Activated T-cell treated with anti-CD3 and anti-CD28 coated beads, Interleukin-2, amount 50 U/mL, for 72 hours (primary cell): Measurements from ENCODE around the gene GLCCI1. TPM values are rescaled to one million over a fixed set of nuclear protein-coding genes. Genes with fewer than 3 reads are reported as not detected.
"Not testable (repeated sequence)": the region's sequence is repeated elsewhere in the genome, so short reads cannot be mapped to it uniquely, and the experiment has no call there.

Experiments
- ATAC-seq, 2 donors: fragments of 150-1000 bp; cut with Tn5 transposase; replicated peaks in 1 of 2; 2 replicates each; pipeline ENCODE4 v1.10.0; 2021; ENCODE audit warnings: moderate library complexity in 2 of 2, mild to moderate bottlenecking in 1 of 2
- DNase-seq, 2 donors: peaks; one replicate each; pipeline ENCODE4 v3.0.0; 2021 to 2022; ENCODE audit warnings: mixed read lengths in 1 of 2
- H3K27ac Mint-ChIP-seq: one replicate; pipeline ENCODE4 v1.8.0; 2022; ENCODE audit warnings: mild to moderate bottlenecking, moderate library complexity, mixed read lengths
- H3K27me3 Mint-ChIP-seq: one replicate; pipeline ENCODE4 v1.8.0; 2022; ENCODE audit warnings: low read depth, mixed read lengths
- H3K36me3 Mint-ChIP-seq, 2 donors: one replicate each; pipeline ENCODE4 v1.8.0; 2022; ENCODE audit warnings: mixed read lengths in 2 of 2, mild to moderate bottlenecking in 1 of 2; ENCODE audit not compliant: insufficient read depth in 2 of 2
- H3K4me1 Mint-ChIP-seq: one replicate; pipeline ENCODE4 v1.8.0; 2022; ENCODE audit warnings: low read depth, mixed read lengths
- H3K4me3 Mint-ChIP-seq, 2 donors: one replicate each; pipeline ENCODE4 v1.8.0; 2022; ENCODE audit warnings: mild to moderate bottlenecking in 2 of 2, mixed read lengths in 2 of 2, moderate library complexity in 2 of 2
- H3K9me3 Mint-ChIP-seq, 2 donors: one replicate each; pipeline ENCODE4 v1.8.0; 2022; ENCODE audit warnings: mixed read lengths in 2 of 2
- total RNA-seq, 2 donors: library from RNA; stranded (reverse); gene quantifications; one replicate each; pipeline ENCODE4 v1.2.3, GENCODE V29; 2022

Gene GLCCI1
- total RNA-seq, 2 donors from 2014 or later = 25.3 to 26.1 TPM

- no peak for DNase-seq
- H3K4me3 Mint-ChIP-seq = no peak overlapping the region
- H3K27ac Mint-ChIP-seq = no peak overlapping the region
- H3K9me3 Mint-ChIP-seq = no peaks in the 10 kb centered on the region
- ATAC-seq = no peak
- no peaks in the 10 kb centered on the region for H3K27me3 Mint-ChIP-seq
- no peaks in the 10 kb centered on the region for H3K36me3 Mint-ChIP-seq
- peaks cover 42% of the 10 kb centered on the region for H3K4me1 Mint-ChIP-seq
Observed at GRCh38 chr7:7982904-7983303, 14.3 kb downstream of the GLCCI1 start.

DNA sequence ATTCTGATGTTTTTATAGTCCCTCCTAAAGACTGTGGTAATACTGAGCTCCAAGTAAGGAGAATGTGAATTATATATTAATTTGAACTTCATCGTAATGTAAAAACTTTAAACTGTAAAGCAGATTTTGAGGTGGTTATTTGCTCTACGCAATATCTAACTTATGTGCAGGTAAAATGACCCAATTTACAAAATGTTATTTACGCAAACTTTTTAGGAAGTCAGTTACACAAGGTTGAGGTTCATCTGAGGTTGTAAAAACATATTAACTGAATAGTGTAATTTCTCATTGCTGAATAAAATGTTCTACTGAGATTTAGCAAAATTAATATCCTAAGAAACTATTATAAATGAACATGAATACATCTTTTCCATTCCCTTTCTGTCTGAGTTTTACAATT, 15.8 kb downstream of the GLCCI1 start:
- H3K4me3 Mint-ChIP-seq = no peak overlapping the region
- no peaks in the 10 kb centered on the region for H3K27me3 Mint-ChIP-seq
- H3K4me1 Mint-ChIP-seq = peaks cover 56% of the 10 kb centered on the region
- H3K27ac Mint-ChIP-seq = no peak overlapping the region
- DNase-seq (no peak), ATAC-seq (no peak)
- H3K36me3 Mint-ChIP-seq = no peaks in the 10 kb centered on the region
- no peaks in the 10 kb centered on the region for H3K9me3 Mint-ChIP-seq

DNA sequence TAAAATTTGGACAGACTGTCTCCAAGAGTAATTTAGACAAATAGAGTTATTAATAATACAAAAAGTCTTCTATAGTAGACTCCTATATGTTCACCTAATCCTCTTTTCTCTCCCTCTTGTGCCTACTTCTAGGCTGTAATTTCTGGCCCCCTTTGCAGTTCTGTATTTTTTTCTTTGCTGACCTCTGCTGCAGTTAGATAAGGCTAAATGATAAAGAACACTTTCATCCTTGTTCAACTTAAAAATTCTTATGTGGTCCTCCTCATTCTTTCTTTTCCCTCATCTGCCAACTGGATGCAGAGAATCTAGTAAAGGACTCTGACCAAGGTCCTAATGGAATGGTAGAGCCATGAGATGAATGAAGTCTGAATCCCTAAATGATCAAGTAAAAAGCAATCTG, 20.1 kb downstream of the GLCCI1 start:
- H3K36me3 Mint-ChIP-seq = peaks cover 14% of the 10 kb centered on the region in 2 donors
- DNase-seq (no peak), ATAC-seq (no peak)
- no peaks in the 10 kb centered on the region for H3K27me3 Mint-ChIP-seq
- H3K4me3 Mint-ChIP-seq = peak overlapping the region in 1 of 2 donors; percentile 71
- peaks cover 45% of the 10 kb centered on the region for H3K4me1 Mint-ChIP-seq
- H3K9me3 Mint-ChIP-seq = peaks cover 4 to 13% of the 10 kb centered on the region in 2 donors
- H3K27ac Mint-ChIP-seq = peak overlapping the region; percentile 75

DNA sequence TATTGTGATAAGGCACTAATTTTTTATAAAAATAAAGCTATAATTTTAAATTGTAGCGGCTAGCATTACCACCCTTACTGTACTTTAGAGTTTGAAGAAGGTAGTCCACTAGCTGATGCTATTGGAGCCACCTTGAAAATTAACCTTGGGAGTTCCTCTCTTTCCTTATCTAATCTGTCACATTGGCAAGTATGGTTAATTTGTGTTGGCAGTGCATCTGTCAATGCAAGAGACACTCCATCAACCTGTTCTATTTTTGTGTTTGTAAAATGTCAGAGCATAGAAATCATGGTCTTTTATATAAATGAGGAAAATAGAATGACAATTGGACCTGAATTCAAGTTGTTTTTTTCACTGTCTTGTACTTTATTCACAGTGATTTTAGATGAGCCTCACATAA, 20.5 kb downstream of the GLCCI1 start:
- Mint-ChIP-seq H3K4me3 (peak overlapping the region; percentile 88 to 99), H3K27ac (peak overlapping the region; percentile 99), H3K36me3 (peaks cover 14% of the 10 kb centered on the region in 2 donors), H3K4me1 (peaks cover 42% of the 10 kb centered on the region), H3K27me3 (no peaks in the 10 kb centered on the region), H3K9me3 (peaks cover 4 to 13% of the 10 kb centered on the region in 2 donors)
- ATAC-seq (no peak), DNase-seq (no peak)

- H3K27me3 Mint-ChIP-seq = no peaks in the 10 kb centered on the region
- peaks cover 4 to 13% of the 10 kb centered on the region in 2 donors for H3K9me3 Mint-ChIP-seq
- H3K4me1 Mint-ChIP-seq = peaks cover 42% of the 10 kb centered on the region
- DNase-seq (no peak), ATAC-seq (no peak)
- peak overlapping the region; percentile 99 for H3K27ac Mint-ChIP-seq
- H3K36me3 Mint-ChIP-seq = peaks cover 14% of the 10 kb centered on the region in 2 donors
- H3K4me3 Mint-ChIP-seq = peak overlapping the region; percentile 88 to 99
Observed at GRCh38 chr7:7989616-7990440, 21.2 kb downstream of the GLCCI1 start.

GRCh38 chr7:7990441-7990761, 21.8 kb downstream of the GLCCI1 start:
- H3K9me3 Mint-ChIP-seq = peaks cover 4 to 14% of the 10 kb centered on the region in 2 donors

GRCh38 chr7:7992506-7992905, 23.9 kb downstream of the GLCCI1 start:
- peak overlapping the region; percentile 35 for H3K27ac Mint-ChIP-seq
- DNase-seq (no peak), ATAC-seq (no peak)
- H3K36me3 Mint-ChIP-seq = peaks cover 14 to 15% of the 10 kb centered on the region in 2 donors
- peaks cover 4 to 14% of the 10 kb centered on the region in 2 donors for H3K9me3 Mint-ChIP-seq
- H3K27me3 Mint-ChIP-seq = no peaks in the 10 kb centered on the region
- no peak overlapping the region for H3K4me3 Mint-ChIP-seq
- peaks cover 46% of the 10 kb centered on the region for H3K4me1 Mint-ChIP-seq

More at GRCh38 chr7:7990441-7990761, 21.8 kb downstream of the GLCCI1 start:
- ATAC-seq (no peak), DNase-seq (no peak)
- Mint-ChIP-seq H3K4me3 (peak overlapping the region; percentile 88 to 99), H3K27ac (peak overlapping the region; percentile 62), H3K4me1 (peaks cover 42% of the 10 kb centered on the region), H3K27me3 (no peaks in the 10 kb centered on the region), H3K36me3 (peaks cover 14 to 15% of the 10 kb centered on the region in 2 donors)

- not testable (repeated sequence) for DNase-seq, ATAC-seq, H3K4me3 Mint-ChIP-seq, H3K27me3 Mint-ChIP-seq, H3K27ac Mint-ChIP-seq
- H3K36me3 Mint-ChIP-seq = peaks cover 16 to 17% of the 10 kb centered on the region in 2 donors
- peaks cover 18% of the 10 kb centered on the region for H3K4me1 Mint-ChIP-seq
- peaks cover 4 to 16% of the 10 kb centered on the region in 2 donors for H3K9me3 Mint-ChIP-seq
Observed at GRCh38 chr7:7995348-7995747, 26.8 kb downstream of the GLCCI1 start.

- H3K27me3 Mint-ChIP-seq = no peaks in the 10 kb centered on the region
- ATAC-seq (peak in 1 of 2 donors; percentile 59), DNase-seq (no peak)
- H3K27ac Mint-ChIP-seq = peak overlapping the region; percentile 44
- peaks cover 4 to 22% of the 10 kb centered on the region in 2 donors for H3K9me3 Mint-ChIP-seq
- H3K36me3 Mint-ChIP-seq = peaks cover 19 to 21% of the 10 kb centered on the region in 2 donors
- H3K4me1 Mint-ChIP-seq = peaks cover 9% of the 10 kb centered on the region
- peak overlapping the region in 1 of 2 donors; percentile 58 for H3K4me3 Mint-ChIP-seq
Observed at GRCh38 chr7:7996568-7996967, 28.0 kb downstream of the GLCCI1 start.

- peaks cover 9% of the 10 kb centered on the region for H3K4me1 Mint-ChIP-seq
- peak overlapping the region; percentile 70 for H3K27ac Mint-ChIP-seq
- DNase-seq (no peak), ATAC-seq (no peak)
- peaks cover 0 to 10% of the 10 kb centered on the region in 2 donors for H3K9me3 Mint-ChIP-seq
- H3K36me3 Mint-ChIP-seq = peaks cover 6 to 7% of the 10 kb centered on the region in 2 donors
- no peaks in the 10 kb centered on the region for H3K27me3 Mint-ChIP-seq
- no peak overlapping the region for H3K4me3 Mint-ChIP-seq
Observed at GRCh38 chr7:8000315-8000941, 31.8 kb downstream of the GLCCI1 start.

DNA sequence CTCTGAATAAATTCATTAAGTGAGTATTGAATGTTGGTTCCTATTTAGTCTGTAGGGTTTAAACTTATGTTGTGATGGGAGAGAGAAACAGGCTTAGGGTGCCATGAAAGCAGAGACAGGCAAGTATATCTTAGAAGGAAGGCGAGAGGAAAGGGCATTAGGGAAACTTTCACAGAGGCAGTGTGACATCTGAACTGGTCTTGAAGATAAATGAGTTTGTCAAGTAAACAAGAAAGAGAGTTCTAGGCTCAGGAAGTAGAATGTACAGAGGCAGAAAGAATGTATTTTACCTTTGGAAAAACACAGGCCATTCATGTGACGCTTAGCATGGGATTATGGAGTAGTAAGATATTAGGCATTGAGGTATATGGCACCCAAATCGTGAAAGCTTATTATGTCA, 34.5 kb downstream of the GLCCI1 start:
- H3K27ac Mint-ChIP-seq = no peak overlapping the region
- no peak for ATAC-seq
- peaks cover 0 to 10% of the 10 kb centered on the region in 2 donors for H3K9me3 Mint-ChIP-seq
- peaks cover 11% of the 10 kb centered on the region in 2 donors for H3K36me3 Mint-ChIP-seq
- DNase-seq = no peak
- H3K27me3 Mint-ChIP-seq = no peaks in the 10 kb centered on the region
- H3K4me1 Mint-ChIP-seq = no peaks in the 10 kb centered on the region
- no peak overlapping the region for H3K4me3 Mint-ChIP-seq

DNA sequence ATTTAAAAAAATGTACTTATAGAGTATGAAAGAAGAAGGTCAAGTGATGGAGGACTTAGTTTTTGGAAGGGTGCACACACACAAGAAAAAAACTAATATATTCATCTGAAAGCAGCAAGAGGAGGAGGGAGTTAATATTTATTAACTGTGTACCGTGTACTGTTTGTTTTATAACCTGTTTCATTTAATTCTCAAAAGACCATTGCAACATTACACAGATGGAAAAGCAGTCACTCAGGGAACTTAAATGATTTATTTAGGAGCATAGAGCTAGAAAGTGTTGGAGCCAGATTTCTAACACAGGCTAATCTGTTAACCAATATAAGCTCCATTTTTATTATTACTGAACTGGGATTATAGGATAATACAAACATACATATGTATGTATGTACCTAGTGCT, 36.7 kb downstream of the GLCCI1 start:
- no peak for DNase-seq
- H3K9me3 Mint-ChIP-seq = peaks cover 0 to 8% of the 10 kb centered on the region in 2 donors
- no peaks in the 10 kb centered on the region for H3K27me3 Mint-ChIP-seq
- H3K27ac Mint-ChIP-seq = no peak overlapping the region
- ATAC-seq = no peak
- no peaks in the 10 kb centered on the region for H3K4me1 Mint-ChIP-seq
- no peak overlapping the region for H3K4me3 Mint-ChIP-seq
- H3K36me3 Mint-ChIP-seq = peaks cover 9 to 10% of the 10 kb centered on the region in 2 donors

DNA sequence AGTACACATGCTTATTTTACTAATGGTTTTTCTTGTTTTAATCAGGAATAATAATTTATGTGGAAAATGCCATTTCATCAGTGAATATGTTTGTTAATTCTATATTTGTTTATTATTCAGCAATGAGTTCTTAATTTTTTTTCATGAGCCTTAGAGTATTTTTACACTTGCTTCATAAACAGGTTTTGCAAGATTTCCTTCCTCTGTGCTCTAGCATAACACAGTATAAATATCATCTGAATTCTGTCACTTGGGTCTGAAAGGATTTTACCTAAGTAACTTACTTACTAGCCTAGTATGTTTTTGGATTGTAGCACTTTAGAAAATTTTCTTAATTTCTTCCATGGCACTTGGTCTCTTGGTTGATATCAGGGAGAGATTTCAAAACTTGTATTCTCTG, 45.8 kb downstream of the GLCCI1 start:
- H3K27me3 Mint-ChIP-seq = no peaks in the 10 kb centered on the region
- peaks cover 24% of the 10 kb centered on the region for H3K4me1 Mint-ChIP-seq
- ATAC-seq (no peak), DNase-seq (no peak)
- H3K27ac Mint-ChIP-seq = peak overlapping the region; percentile 79
- no peaks in the 10 kb centered on the region for H3K9me3 Mint-ChIP-seq
- peaks cover 0 to 4% of the 10 kb centered on the region in 2 donors for H3K36me3 Mint-ChIP-seq
- peak overlapping the region in 1 of 2 donors; percentile 25 for H3K4me3 Mint-ChIP-seq
